Measurements from ENCODE around the gene CHCHD3.
A peak's percentile ranks its signal among the peaks of the same experiment; 100 is the strongest.

The CHCHD3 gene

DNA sequence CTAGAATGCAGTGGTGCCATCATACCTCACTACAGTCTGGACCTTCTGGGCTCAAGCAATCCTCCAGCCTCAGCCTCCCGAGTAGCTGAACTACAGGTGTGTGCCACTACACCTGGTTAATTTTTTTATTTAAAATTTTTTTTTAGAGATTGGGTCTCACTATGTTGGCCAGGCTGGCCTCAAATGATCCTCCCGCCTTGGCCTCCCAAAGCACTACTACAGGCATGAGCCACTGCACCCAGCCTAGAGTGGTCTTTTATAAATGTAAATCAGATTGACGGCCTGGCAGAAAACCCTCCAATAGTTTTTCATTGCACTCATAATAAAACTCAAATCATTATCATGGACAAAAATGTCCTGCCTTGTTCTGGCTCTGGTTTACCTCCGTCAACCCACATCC lies 303.9 kb downstream of the CHCHD3 start:
- Histone ChIP-seq H3K4me3 (replicated peaks; ENCODE audit: low read depth, low read length) (no peak overlapping the region), H3K27me3 (replicated peaks; ENCODE audit: control insufficient read depth, insufficient read depth, low read length) (no peaks in the 10 kb centered on the region; the same call in 1 of the 2 replicates), H3K36me3 (ENCODE audit: control insufficient read depth, insufficient read depth, low read length) (no peaks in the 10 kb centered on the region)
- TF ChIP-seq CTCF (IDR thresholded peaks at IDR 0.05; ENCODE audit: insufficient read depth, low read length, poor library complexity, severe bottlenecking), result no peak
- no peak for DNase-seq (ENCODE audit: extremely low read depth, insufficient read length)

- Histone ChIP-seq H3K27me3 (replicated peaks; ENCODE audit: control insufficient read depth, insufficient read depth, low read length) (no peaks in the 10 kb centered on the region; the same call in 1 of the 2 replicates), H3K36me3 (ENCODE audit: control insufficient read depth, insufficient read depth, low read length) (no peaks in the 10 kb centered on the region), H3K4me3 (replicated peaks; ENCODE audit: low read depth, low read length) (no peak overlapping the region)
- TF ChIP-seq CTCF (IDR thresholded peaks at IDR 0.05; ENCODE audit: insufficient read depth, low read length, poor library complexity, severe bottlenecking), result no peak
- DNase-seq (ENCODE audit: extremely low read depth, insufficient read length), result no peak
Observed at GRCh38 chr7:132777414-132777813, 304.5 kb downstream of the CHCHD3 start.

DNA sequence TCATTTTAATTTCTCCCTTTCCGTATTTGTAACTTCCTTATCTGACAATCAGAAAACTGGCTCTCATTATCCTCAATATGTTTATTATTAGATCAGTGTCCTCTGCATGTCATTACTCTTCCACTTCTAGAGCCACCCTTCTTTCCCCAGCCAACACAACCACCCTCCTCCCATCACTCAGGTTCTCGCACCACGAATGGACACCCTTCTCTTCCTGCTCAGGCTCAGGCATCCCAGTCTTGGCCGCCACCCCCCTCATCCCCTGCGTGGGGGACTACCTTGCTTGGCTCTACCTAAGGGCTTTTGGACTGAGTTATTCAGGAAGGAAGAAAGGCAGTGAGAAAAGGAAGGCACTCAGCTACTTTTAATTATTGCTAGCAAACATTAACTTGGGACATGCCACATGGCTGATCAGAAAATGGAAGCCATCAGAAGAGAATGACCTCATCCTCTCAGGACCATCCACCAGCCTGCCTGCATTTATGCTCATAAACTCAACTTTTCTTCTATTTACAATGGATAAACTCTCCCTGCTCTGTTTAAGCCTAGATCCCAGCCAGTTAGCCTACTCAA lies 305.8 kb downstream of the CHCHD3 start:
- no peaks in the 10 kb centered on the region for H3K36me3 ChIP-seq (ENCODE audit: control insufficient read depth, insufficient read depth, low read length)
- no peak for TF ChIP-seq CTCF (IDR thresholded peaks at IDR 0.05; ENCODE audit: insufficient read depth, low read length, poor library complexity, severe bottlenecking)
- DNase-seq (ENCODE audit: extremely low read depth, insufficient read length), result no peak
- no peaks in the 10 kb centered on the region; the same call in 1 of the 2 replicates for H3K27me3 ChIP-seq (replicated peaks; ENCODE audit: control insufficient read depth, insufficient read depth, low read length)
- no peak overlapping the region for H3K4me3 ChIP-seq (replicated peaks; ENCODE audit: low read depth, low read length)

DNA sequence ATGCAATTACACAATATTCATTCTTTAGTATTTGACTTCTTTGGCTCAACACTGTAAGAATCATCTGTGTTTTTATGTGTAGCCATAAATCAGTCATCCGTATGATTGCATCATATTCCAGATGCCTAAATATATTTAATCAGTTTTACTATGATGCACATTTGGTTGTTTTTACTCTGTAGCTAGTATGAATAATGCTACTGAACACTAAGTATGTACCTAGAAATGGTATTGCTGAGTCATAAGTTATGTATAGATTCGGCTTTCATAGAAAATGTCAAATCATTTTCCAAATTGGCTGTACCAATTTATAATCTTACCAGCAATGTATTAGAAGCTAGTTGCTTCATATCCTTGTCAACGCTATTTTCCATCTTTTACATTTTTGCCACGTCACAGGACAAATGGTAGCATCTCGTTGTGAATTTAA lies 308.3 kb downstream of the CHCHD3 start:
- H3K27me3 ChIP-seq (replicated peaks; ENCODE audit: control insufficient read depth, insufficient read depth, low read length), result no peaks in the 10 kb centered on the region; the same call in 1 of the 2 replicates
- H3K4me3 ChIP-seq (replicated peaks; ENCODE audit: low read depth, low read length), result no peak overlapping the region
- H3K36me3 ChIP-seq (ENCODE audit: control insufficient read depth, insufficient read depth, low read length), result no peaks in the 10 kb centered on the region
- no peak for TF ChIP-seq CTCF (IDR thresholded peaks at IDR 0.05; ENCODE audit: insufficient read depth, low read length, poor library complexity, severe bottlenecking)
- no peak for DNase-seq (ENCODE audit: extremely low read depth, insufficient read length)

DNA sequence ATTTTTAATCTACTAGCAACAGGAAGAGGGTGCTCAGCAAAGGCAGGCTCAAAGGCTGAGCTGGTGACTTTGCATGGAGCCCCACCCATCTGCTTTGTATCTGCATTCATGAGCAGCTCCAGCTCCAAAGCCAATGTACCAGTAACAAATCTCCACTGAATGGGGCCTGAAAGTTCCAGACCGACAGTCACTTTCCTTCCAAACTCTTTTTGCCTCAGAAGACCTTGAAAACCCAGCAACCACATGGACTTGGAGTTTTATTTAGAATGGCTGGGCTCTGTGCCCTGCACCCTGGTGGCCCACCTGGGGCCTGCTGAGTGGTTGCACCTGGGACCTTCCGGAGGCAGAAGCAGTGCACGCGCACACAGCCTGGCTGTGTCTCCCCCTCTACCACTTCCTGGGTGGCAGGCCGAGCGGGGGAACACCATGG lies 310.6 kb downstream of the CHCHD3 start:
- Histone ChIP-seq H3K27me3 (replicated peaks; ENCODE audit: control insufficient read depth, insufficient read depth, low read length) (no peaks in the 10 kb centered on the region; the same call in 1 of the 2 replicates), H3K36me3 (ENCODE audit: control insufficient read depth, insufficient read depth, low read length) (no peaks in the 10 kb centered on the region), H3K4me3 (replicated peaks; ENCODE audit: low read depth, low read length) (no peak overlapping the region)
- TF ChIP-seq CTCF (IDR thresholded peaks at IDR 0.05; ENCODE audit: insufficient read depth, low read length, poor library complexity, severe bottlenecking), result no peak
- DNase-seq (ENCODE audit: extremely low read depth, insufficient read length), result peak; percentile 18

DNA sequence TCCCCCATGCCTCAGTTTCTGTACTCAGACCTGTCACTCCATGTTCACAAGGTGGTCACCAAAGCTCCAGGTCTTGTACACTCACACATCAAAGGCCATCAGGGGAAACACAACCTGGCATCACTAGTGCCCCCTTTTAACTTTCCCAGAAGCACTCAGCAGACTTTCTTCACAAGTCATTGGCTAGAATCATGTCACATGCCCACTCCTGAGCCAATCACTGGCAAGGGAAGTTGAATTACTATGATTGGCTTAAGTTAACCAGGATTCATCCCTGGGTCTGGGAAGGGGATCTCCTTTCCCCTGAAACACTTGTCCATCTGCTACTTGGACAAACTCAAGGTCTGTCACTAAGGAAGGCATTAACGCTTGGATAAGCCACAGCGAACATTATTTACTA lies 311.8 kb downstream of the CHCHD3 start:
- Histone ChIP-seq H3K27me3 (replicated peaks; ENCODE audit: control insufficient read depth, insufficient read depth, low read length) (no peaks in the 10 kb centered on the region), H3K4me3 (replicated peaks; ENCODE audit: low read depth, low read length) (no peak overlapping the region), H3K36me3 (ENCODE audit: control insufficient read depth, insufficient read depth, low read length) (no peaks in the 10 kb centered on the region)
- no peak for DNase-seq (ENCODE audit: extremely low read depth, insufficient read length)
- TF ChIP-seq CTCF (IDR thresholded peaks at IDR 0.05; ENCODE audit: insufficient read depth, low read length, poor library complexity, severe bottlenecking), result no peak

Data from GM06990 (cell line).